Measurements from ENCODE around the gene AICDA. TPM values are rescaled to one million over a fixed set of nuclear protein-coding genes. Genes with fewer than 3 reads are reported as not detected.

AICDA gene
- not detected in 2 replicates for total RNA-seq

GRCh38 chr12:8612629-8613028 is at the start of gene AICDA:
TSS of gene AICDA (minus strand) at chr12:8612859. CDS start at chr12:8612767, 92 bp downstream.

Small RNAs within 50 kb of the gene (small RNA-seq; reads per million reads assigned to genes)
- gene RF00019 (not detected), gene RF00564 (not detected)

Other genes with a start within 250 kb of the AICDA start
- gene CLEC6A, start 156.9 kb downstream of the AICDA start, total RNA-seq = not detected in 2 replicates
- gene CLEC4D, start 99.4 kb downstream of the AICDA start, total RNA-seq = not detected in 2 replicates
- gene CLEC4E, start 72.0 kb downstream of the AICDA start, total RNA-seq = not detected in 2 replicates
- gene MFAP5, start 50.0 kb upstream of the AICDA start, total RNA-seq = 6.4 and 12.3 TPM in 2 replicates
- 16.5 and 18.1 TPM in 2 replicates for gene RIMKLB, start 85.1 kb upstream of the AICDA start, total RNA-seq
- gene A2ML1, start 209.8 kb upstream of the AICDA start, total RNA-seq = not detected in 2 replicates